PC-9 (cell line): Measurements from ENCODE around the gene CALN1.

Experiments
- EZH2 ChIP-seq: fragments of 200-600 bp; sonication (generic); IDR thresholded peaks from 2 replicates; pipeline ENCODE4 v1.8.0; 2017; ENCODE audit warnings: antibody characterized with exemption, low read depth
- TF ChIP-seq, protein P1 (sequence below): fragments of 200-600 bp; sonication (generic); conservative IDR thresholded peaks from 2 replicates; pipeline ENCODE4 v1.6.1; 2017; ENCODE audit warnings: mixed run types, antibody characterized with exemption, mild to moderate bottlenecking, moderate library complexity

GRCh38 chr7:72055426-72055825, 356.7 kb downstream of the CALN1 start:
- TF ChIP-seq, protein P1, sequence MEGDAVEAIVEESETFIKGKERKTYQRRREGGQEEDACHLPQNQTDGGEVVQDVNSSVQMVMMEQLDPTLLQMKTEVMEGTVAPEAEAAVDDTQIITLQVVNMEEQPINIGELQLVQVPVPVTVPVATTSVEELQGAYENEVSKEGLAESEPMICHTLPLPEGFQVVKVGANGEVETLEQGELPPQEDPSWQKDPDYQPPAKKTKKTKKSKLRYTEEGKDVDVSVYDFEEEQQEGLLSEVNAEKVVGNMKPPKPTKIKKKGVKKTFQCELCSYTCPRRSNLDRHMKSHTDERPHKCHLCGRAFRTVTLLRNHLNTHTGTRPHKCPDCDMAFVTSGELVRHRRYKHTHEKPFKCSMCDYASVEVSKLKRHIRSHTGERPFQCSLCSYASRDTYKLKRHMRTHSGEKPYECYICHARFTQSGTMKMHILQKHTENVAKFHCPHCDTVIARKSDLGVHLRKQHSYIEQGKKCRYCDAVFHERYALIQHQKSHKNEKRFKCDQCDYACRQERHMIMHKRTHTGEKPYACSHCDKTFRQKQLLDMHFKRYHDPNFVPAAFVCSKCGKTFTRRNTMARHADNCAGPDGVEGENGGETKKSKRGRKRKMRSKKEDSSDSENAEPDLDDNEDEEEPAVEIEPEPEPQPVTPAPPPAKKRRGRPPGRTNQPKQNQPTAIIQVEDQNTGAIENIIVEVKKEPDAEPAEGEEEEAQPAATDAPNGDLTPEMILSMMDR = no peak
- no peak for TF ChIP-seq EZH2
